DOHH2 (cell line): ENCODE measurements around the gene MLXIP.

Experiments
- CTCF ChIP-seq: fragments of 200-600 bp; sonication (generic); IDR thresholded peaks from one replicate; pipeline ENCODE4 v1.5.1; 2014; ENCODE audit warnings: antibody characterized with exemption, mild to moderate bottlenecking, low read depth, low read length; ENCODE audit not compliant: poor library complexity, severe bottlenecking
- EZH2phosphoT487 ChIP-seq: fragments of 200-600 bp; sonication (generic); IDR thresholded peaks from 2 replicates; pipeline ENCODE4 v1.6.1; 2017; ENCODE audit warnings: borderline replicate concordance, mild to moderate bottlenecking, antibody characterized with exemption, low read length, moderate library complexity, mixed read lengths

- TF ChIP-seq CTCF (peak; percentile 83), EZH2phosphoT487 (no peak)
Observed at GRCh38 chr12:122123051-122123760, 44.6 kb downstream of the MLXIP start.
